Measurements from ENCODE around the gene YDJC.

YDJC gene

DNA sequence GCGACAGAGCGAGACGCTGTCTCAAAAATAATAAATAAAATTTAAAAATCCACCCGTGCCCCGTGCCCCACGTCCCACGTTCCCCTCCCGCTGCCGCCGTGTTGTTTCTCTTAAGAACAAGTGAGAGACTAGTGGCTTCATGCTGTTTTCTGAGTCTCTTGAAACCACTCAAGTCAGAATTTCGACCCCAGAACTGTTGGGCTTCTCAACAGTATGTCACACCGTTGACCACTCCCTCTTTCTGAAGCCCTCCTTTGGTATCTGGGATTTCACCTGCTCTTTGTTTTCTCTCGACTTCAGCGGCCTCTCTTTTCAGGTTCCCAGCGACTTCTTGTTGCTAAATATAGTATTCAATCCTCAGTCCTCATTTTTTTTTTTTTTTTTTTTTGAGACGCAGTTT is 37.0 kb upstream of the YDJC start:
- Histone ChIP-seq H3K4me2 (peak overlapping the region; percentile 87), H3K36me3 (peaks cover 26% of the 10 kb centered on the region), H3K4me3 (peak overlapping the region; percentile 99), H3K27ac (peak overlapping the region; percentile 92), H3K27me3 (no peaks in the 10 kb centered on the region), H3K4me1 (peaks cover 33% of the 10 kb centered on the region), H3K9ac (peak overlapping the region; percentile 95), H3K9me3 (no peaks in the 10 kb centered on the region), H4K20me1 (peaks cover 16% of the 10 kb centered on the region; the same call in 1 of the 2 replicates)
- no peak for TF ChIP-seq Cebpa-rat (IDR thresholded peaks at IDR 0.05)

DNA sequence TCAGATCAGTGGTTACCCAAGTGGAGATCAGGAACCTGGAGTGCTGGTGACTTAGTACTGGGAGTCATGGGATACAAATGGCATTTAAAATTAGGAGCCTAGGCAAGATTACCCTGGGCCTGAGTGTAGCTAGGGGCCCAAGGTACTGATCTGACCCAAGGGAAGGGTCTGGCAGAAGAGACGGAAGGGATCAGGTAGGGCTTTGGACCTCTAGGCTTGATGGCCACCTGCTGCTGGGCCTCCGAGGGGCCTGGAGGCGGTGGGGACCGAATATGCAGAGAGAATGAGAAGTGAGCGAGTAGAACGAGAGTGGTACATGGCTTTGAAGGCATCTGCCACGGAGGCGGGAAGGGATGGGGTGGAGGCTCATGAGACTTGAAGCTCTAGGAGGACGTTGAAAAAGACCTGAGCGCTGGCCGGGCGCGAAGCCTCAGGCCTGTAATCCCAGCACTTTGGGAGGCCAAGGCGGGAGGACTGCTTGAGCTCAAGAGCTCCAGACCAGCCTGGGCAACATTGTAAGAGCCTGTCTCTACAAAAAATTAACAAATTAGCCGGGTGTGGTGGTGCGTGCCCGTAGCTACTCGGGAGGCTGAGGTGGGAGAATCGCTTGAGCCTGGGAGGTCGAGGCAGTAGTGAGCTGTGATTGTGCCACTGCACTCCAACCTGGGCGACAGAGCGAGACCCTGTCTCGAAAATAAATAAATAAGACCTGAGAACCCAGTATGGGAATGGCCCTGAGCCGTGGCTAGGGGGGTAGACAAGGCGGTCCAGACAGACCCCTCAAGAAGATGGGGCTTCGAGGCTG is 35.4 kb upstream of the YDJC start:
- Histone ChIP-seq H3K36me3 (peaks cover 16% of the 10 kb centered on the region), H3K4me1 (peaks cover 39% of the 10 kb centered on the region), H3K27ac (peak overlapping the region; percentile 92), H3K9me3 (no peaks in the 10 kb centered on the region), H3K27me3 (no peaks in the 10 kb centered on the region), H3K4me2 (peak overlapping the region; percentile 87), H3K4me3 (peak overlapping the region; percentile 99), H3K9ac (peak overlapping the region; percentile 95), H4K20me1 (0 out of 2 replicates have a peak, but pooled peaks cover 8% of the 10 kb centered on the region)
- TF ChIP-seq Cebpa-rat (IDR thresholded peaks at IDR 0.05) = no peak

DNA sequence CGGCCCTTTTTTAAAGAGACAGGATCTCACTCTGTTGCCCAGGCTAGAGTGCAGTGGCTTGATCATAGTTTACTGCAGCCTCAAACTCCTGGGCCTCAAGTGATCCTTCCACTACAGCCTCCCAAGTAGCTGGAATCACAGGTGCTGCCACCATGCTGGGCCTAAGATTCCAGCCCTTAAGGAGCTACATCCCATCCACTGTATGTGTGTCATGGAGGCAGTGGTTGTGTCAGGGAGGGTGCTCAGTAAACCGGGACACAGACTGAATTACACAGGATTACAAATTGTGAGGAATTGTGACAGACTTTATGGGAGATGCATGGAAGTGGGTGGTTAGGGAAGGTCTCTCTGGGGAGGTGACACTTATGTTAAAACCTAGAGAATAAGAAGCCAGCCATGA is 33.9 kb upstream of the YDJC start:
- Histone ChIP-seq H3K27ac (no peak overlapping the region), H3K27me3 (no peaks in the 10 kb centered on the region), H3K4me3 (no peak overlapping the region), H3K36me3 (peaks cover 5% of the 10 kb centered on the region; the same call in 1 of the 2 replicates), H4K20me1 (no peaks in the 10 kb centered on the region), H3K4me2 (no peak overlapping the region), H3K4me1 (peaks cover 50% of the 10 kb centered on the region), H3K9me3 (no peaks in the 10 kb centered on the region), H3K9ac (no peak overlapping the region)
- TF ChIP-seq Cebpa-rat (IDR thresholded peaks at IDR 0.05) = no peak

DNA sequence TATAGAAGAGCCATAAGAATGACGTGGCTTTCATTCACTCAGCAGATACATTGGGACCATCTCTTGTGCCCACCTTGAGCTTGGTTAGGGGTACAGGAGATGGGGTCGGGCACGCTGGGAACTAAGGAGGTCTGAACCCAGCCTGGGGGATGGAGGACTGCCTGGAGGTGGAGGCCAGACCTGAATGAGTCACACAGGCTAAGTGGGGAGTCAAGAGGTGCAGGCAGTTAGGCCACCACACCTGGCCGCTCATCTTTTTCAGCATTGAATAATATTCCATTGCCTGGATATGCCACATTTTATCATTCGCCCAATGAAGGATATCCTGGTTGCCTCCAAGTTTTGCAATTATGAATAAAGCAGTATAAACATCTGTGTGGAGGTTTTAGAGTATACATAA is 32.2 kb upstream of the YDJC start:
- Histone ChIP-seq H3K27ac (no peak overlapping the region), H3K9me3 (no peaks in the 10 kb centered on the region), H3K36me3 (peaks cover 5% of the 10 kb centered on the region; the same call in 1 of the 2 replicates), H3K27me3 (no peaks in the 10 kb centered on the region), H3K4me2 (no peak overlapping the region), H3K4me1 (peaks cover 47% of the 10 kb centered on the region), H3K9ac (no peak overlapping the region), H4K20me1 (no peaks in the 10 kb centered on the region), H3K4me3 (no peak overlapping the region)
- no peak for TF ChIP-seq Cebpa-rat (IDR thresholded peaks at IDR 0.05)

DNA sequence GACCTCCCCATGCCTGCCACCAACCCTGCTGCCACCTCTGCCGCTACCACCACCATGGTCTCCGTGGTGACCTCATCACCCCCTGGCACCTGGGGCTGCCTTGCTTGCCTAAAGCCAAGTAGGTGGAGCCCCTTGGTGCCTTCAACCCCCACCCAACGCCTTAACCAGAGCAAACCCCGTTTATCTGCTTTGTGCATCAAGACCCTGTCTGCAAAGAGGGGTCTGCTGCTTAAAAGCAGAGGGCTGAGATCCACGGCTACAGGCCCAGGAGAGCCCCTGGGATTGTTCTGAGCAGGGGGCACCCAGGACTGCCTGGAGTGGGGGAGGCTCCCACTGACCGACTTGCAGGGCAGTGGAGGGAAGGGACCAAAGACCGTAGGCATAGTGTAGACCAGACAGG is 31.1 kb upstream of the YDJC start:
- Histone ChIP-seq H3K4me1 (peaks cover 52% of the 10 kb centered on the region), H3K27ac (no peak overlapping the region), H3K9me3 (no peaks in the 10 kb centered on the region), H3K4me3 (no peak overlapping the region), H3K36me3 (peaks cover 5% of the 10 kb centered on the region; the same call in 1 of the 2 replicates), H3K9ac (no peak overlapping the region), H4K20me1 (no peaks in the 10 kb centered on the region), H3K27me3 (no peaks in the 10 kb centered on the region), H3K4me2 (no peak overlapping the region)
- no peak for TF ChIP-seq Cebpa-rat (IDR thresholded peaks at IDR 0.05)

DNA sequence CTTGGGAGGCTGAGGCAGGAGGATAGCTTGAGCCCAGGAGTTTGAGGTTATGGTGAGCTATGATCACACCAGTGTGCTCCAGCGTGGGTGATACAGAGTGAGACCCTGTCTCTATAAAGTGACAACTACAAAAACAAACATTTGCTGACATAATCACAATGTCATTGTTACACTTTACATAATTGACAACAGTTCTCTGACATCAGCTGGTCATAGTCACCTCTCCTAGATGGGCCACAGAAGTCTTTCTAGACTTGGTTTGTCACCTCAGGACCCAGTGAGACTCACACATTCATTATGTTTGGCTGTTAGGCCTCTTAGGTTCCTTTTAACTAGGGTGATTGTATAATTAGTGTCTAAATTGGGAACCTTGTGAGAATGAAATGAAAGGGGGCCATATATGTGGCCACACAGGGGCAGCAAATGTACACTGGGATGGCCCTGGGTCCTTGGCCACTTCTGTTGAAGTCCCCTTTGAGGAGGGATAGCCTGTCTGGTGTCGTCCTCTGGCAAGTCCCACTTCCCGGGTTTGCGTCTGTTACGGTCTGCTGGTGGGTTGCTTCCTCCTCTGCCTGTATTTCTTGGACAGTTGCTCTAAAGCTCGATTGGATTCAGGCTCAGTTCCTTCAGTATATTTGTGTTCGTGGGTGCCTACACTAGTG is 30.2 kb upstream of the YDJC start:
- no peak for TF ChIP-seq Cebpa-rat (IDR thresholded peaks at IDR 0.05)
- H3K27ac ChIP-seq = peak overlapping the region; percentile 31; the same call in 1 of the 2 replicates
- no peaks in the 10 kb centered on the region for H3K9me3 ChIP-seq
- H3K9ac ChIP-seq = no peak overlapping the region
- H3K36me3 ChIP-seq = peaks cover 10% of the 10 kb centered on the region
- H3K4me1 ChIP-seq = peaks cover 44% of the 10 kb centered on the region
- peak overlapping the region; percentile 42 for H3K4me2 ChIP-seq
- no peaks in the 10 kb centered on the region for H3K27me3 ChIP-seq
- no peaks in the 10 kb centered on the region for H4K20me1 ChIP-seq
- no peak overlapping the region for H3K4me3 ChIP-seq

DNA sequence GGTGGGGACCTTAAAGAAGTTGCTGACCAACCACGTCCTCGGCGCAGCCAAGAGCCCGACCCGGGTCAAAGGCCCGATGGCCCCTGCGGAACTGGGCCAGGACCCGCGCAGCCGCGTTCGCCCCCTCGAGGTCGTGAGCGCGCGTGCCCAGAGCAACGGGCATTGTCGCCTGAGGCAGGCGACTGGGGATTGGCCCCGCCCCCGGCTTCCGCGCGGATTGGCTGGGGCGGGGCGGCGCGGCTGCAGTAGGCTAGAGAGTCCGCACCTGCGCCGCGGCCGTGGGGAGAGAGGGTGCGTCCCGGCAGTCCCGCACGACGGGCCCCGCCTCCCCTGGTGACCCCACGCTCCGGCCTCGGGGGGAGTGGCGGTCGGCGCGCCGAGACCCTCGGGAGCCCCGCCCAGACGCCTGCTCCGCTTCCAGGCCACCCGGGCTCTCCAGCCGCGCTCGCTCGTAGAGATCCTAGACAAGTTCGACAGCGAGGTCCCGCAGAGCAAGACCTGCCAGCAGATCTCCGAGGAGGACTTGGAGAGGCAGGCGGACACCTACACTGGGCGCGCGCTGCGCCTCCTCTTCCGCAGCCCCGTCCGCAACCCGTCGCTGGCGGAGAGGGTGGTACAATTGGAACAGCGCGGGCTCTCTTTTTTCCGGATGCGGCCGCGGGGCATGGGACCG is 27.7 kb upstream of the YDJC start:
- Histone ChIP-seq H3K27me3 (no peaks in the 10 kb centered on the region), H3K27ac (peak overlapping the region; percentile 80), H3K4me3 (peak overlapping the region; percentile 77), H3K9ac (peak overlapping the region; percentile 81), H3K9me3 (no peaks in the 10 kb centered on the region), H3K36me3 (peaks cover 28% of the 10 kb centered on the region), H4K20me1 (no peaks in the 10 kb centered on the region), H3K4me2 (peak overlapping the region; percentile 98), H3K4me1 (peaks cover 61% of the 10 kb centered on the region)
- no peak for TF ChIP-seq Cebpa-rat (IDR thresholded peaks at IDR 0.05)

DNA sequence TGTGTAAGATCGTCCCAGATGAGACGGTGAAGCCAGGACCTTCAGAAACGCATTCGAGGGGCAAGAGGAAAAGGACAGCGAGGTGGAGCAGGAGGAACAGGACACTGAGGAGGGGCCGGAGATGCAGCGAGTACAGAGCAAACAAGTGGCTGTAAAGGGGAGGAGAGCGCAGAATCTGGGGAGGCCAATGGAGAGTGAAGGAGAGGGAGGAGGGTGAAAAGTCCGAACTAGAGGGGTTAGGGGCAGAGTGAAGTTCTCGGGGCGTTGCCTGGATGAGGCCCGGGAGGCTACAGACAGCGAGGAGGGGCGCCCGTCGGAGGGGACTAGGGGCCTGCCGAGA is 27.2 kb upstream of the YDJC start:
- H3K9ac ChIP-seq = peak overlapping the region; percentile 81
- peaks cover 28% of the 10 kb centered on the region for H3K36me3 ChIP-seq
- H3K4me1 ChIP-seq = peaks cover 61% of the 10 kb centered on the region
- TF ChIP-seq Cebpa-rat (IDR thresholded peaks at IDR 0.05) = no peak
- no peaks in the 10 kb centered on the region for H3K27me3 ChIP-seq
- H3K9me3 ChIP-seq = no peaks in the 10 kb centered on the region
- H3K27ac ChIP-seq = peak overlapping the region; percentile 80
- peak overlapping the region; percentile 98 for H3K4me2 ChIP-seq
- H4K20me1 ChIP-seq = no peaks in the 10 kb centered on the region
- peak overlapping the region; percentile 77 for H3K4me3 ChIP-seq

DNA sequence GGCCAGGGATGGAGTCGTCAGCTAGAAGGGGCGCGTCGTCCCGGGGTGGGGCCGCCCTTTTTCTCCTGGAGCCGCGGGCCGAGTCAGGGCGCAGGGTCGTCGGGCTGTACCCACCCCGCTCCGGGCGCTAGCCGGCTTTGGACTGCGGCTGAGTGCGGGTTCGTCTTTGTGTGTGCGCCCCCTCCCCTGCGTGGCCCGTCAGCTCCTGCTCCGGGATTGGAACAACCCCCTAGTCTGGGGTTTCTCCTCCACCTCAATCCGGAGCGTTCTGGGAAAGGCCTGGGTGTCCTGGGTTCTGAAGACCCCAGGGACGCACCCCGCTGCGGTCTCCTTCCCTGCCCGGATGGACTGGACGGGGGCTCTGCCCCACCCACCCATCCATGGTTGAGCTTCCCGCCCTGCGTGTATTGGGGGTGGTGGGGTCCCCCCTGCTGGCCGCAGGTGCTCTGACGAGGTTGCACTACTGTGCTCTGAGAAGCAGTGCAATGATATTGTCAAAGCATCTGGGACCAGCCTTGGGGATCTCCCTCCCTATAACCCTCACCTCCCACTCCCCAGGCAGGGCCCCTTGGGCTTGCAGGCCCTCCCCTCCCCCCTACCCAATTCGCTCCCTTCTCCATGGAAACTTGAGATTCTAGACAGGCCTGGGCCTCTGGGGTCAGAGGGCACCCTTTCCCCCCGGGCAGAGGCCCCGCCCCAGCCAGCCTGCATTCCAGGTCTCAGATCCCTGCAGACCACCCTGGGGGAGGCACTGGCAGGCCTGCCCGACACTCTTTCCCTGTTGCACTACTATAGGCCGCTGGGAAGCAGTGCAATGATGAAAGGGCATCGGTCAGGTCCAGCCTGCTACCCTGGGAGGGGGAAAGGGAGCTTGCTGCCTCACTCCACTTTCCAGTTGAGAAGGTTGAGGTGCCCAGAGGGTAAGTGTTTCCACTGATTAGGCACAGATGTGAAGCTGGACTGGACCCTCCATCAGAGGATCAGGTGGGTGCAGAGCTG is 23.0 kb upstream of the YDJC start:
- H3K27ac ChIP-seq = peak overlapping the region; percentile 92
- H3K9me3 ChIP-seq = no peaks in the 10 kb centered on the region
- H3K4me2 ChIP-seq = peak overlapping the region; percentile 92
- H4K20me1 ChIP-seq = no peaks in the 10 kb centered on the region
- H3K9ac ChIP-seq = peak overlapping the region; percentile 94
- peaks cover 37% of the 10 kb centered on the region for H3K36me3 ChIP-seq
- TF ChIP-seq Cebpa-rat (IDR thresholded peaks at IDR 0.05) = no peak
- H3K4me1 ChIP-seq = peaks cover 58% of the 10 kb centered on the region
- no peaks in the 10 kb centered on the region for H3K27me3 ChIP-seq
- H3K4me3 ChIP-seq = peak overlapping the region; percentile 85
